SK-N-SH (cell line): Measurements from ENCODE around the gene TMEM116. TPM values are rescaled to one million over a fixed set of nuclear protein-coding genes. Genes with fewer than 3 reads are reported as not detected.

Experiments
- CTCF ChIA-PET: fragments of 300-600, 350-600 bp; formaldehyde crosslinking; extraction: SDS; loops from one replicate; lab custom pipeline; 2021; lab: Yijun Ruan, JAX
- POLR2A ChIA-PET: fragments of 350-600 bp; sonication (Branson Sonifier 250); formaldehyde crosslinking; extraction: SDS; loops from one replicate; lab custom pipeline; 2020; ENCODE audit warnings: antibody characterized with exemption, inconsistent platforms; lab: Yijun Ruan, JAX
- DNase-seq: peaks from one replicate; pipeline ENCODE4 v3.0.0; 2012
- H2AFZ ChIP-seq: fragments of 200-600 bp; sonication (generic); 2 replicates; pipeline ENCODE4 v1.8.1; 2016; ENCODE audit warnings: antibody characterized with exemption, mild to moderate bottlenecking, low read depth
- H3F3A ChIP-seq: fragments of 200-600 bp; sonication (generic); replicated peaks from 2 replicates; pipeline ENCODE3; 2016; ENCODE audit warnings: antibody characterized with exemption, mild to moderate bottlenecking; ENCODE audit not compliant: insufficient read depth
- H3K27ac ChIP-seq, 2 experiments: fragments of 200-500 bp in 1 of 2; fragments of 200-600 bp in 1 of 2; sonication (Bioruptor generic) in 1 of 2; sonication (generic), shearing (Covaris generic) in 1 of 2; 2 replicates each; pipeline versions ENCODE4 v1.5.1 to v1.6.1; 2014 to 2016; ENCODE audit warnings: low read depth in 2 of 2, inconsistent platforms in 1 of 2, low read length in 1 of 2, mild to moderate bottlenecking in 1 of 2, mixed read lengths in 1 of 2
- H3K27me3 ChIP-seq: fragments of 200-600 bp; sonication (generic), shearing (Covaris generic); 2 replicates; pipeline ENCODE4 v1.6.1; 2016; ENCODE audit warnings: mixed run types; ENCODE audit not compliant: insufficient read depth
- H3K36me3 ChIP-seq, 2 experiments: fragments of 200-500 bp in 1 of 2; fragments of 200-600 bp in 1 of 2; sonication (Bioruptor generic) in 1 of 2; sonication (generic) in 1 of 2; replicated peaks in 1 of 2; 2 replicates each; pipeline versions ENCODE3 to v1.5.1; 2014 to 2016; ENCODE audit warnings: low read length in 1 of 2, mild to moderate bottlenecking in 1 of 2; ENCODE audit not compliant: insufficient read depth in 2 of 2, control insufficient read depth in 1 of 2
- H3K4me1 ChIP-seq, 2 experiments: fragments of 200-500 bp in 1 of 2; fragments of 200-600 bp in 1 of 2; sonication (Bioruptor generic) in 1 of 2; sonication (generic), shearing (Covaris generic) in 1 of 2; 2 replicates each; pipeline versions ENCODE4 v1.5.1 to v1.6.1; 2014 to 2016; ENCODE audit warnings: low read depth in 1 of 2, low read length in 1 of 2, mixed run types in 1 of 2; ENCODE audit not compliant: insufficient read depth in 2 of 2, control insufficient read depth in 1 of 2
- H3K4me2 ChIP-seq: fragments of 200-600 bp; sonication (generic), shearing (Covaris generic); 2 replicates; pipeline ENCODE4 v1.6.1; 2017; ENCODE audit warnings: mixed run types
- H3K4me3 ChIP-seq, 2 experiments: fragments of 200-500 bp in 1 of 2; fragments of 200-600 bp in 1 of 2; sonication (Bioruptor generic) in 1 of 2; sonication (generic), shearing (Covaris generic) in 1 of 2; 2 replicates each; pipeline versions ENCODE4 v1.5.1 to v1.8.1; 2014 to 2016; ENCODE audit warnings: low read depth in 2 of 2, inconsistent platforms in 1 of 2, low read length in 1 of 2, mild to moderate bottlenecking in 1 of 2, mixed read lengths in 1 of 2, moderate library complexity in 1 of 2
- H3K79me2 ChIP-seq: fragments of 200-600 bp; sonication (generic); 2 replicates; pipeline ENCODE4 v1.8.1; 2017; ENCODE audit warnings: mild to moderate bottlenecking; ENCODE audit not compliant: insufficient read depth
- H3K9ac ChIP-seq: fragments of 200-600 bp; sonication (generic); 2 replicates; pipeline ENCODE4 v1.6.1; 2017; ENCODE audit warnings: mixed run types
- H3K9me2 ChIP-seq: fragments of 200-600 bp; sonication (generic); 2 replicates; pipeline ENCODE4 v1.6.1; 2017; ENCODE audit warnings: mixed run types
- H3K9me3 ChIP-seq: fragments of 200-600 bp; sonication (generic); 2 replicates; pipeline ENCODE4 v1.6.1; 2017; ENCODE audit warnings: mixed run types, mild to moderate bottlenecking, moderate library complexity
- H4K20me1 ChIP-seq: fragments of 200-600 bp; sonication (generic); 2 replicates; pipeline ENCODE4 v1.6.1; 2017; ENCODE audit warnings: mild to moderate bottlenecking, mixed run types; ENCODE audit not compliant: insufficient read depth
- CTCF ChIP-seq: fragments of 200-600 bp; sonication (generic); IDR thresholded peaks from 2 replicates; pipeline ENCODE4 v1.6.1; 2017; ENCODE audit warnings: antibody characterized with exemption, mild to moderate bottlenecking, moderate library complexity
- ELF1 ChIP-seq: IDR thresholded peaks from 2 replicates; pipeline ENCODE4 v1.4.0; 2012
- EZH2phosphoT487 ChIP-seq: fragments of 200-600 bp; sonication (generic); IDR thresholded peaks from 2 replicates; pipeline ENCODE4 v1.6.1; 2017; ENCODE audit warnings: low read depth, mixed run types, mild to moderate bottlenecking, antibody characterized with exemption, moderate library complexity, borderline replicate concordance
- FOSL2 ChIP-seq: IDR thresholded peaks from 2 replicates; pipeline ENCODE4 v1.4.0; 2012; ENCODE audit warnings: low read depth, mild to moderate bottlenecking, moderate library complexity, borderline replicate concordance
- FOXM1 ChIP-seq: IDR thresholded peaks from 2 replicates; pipeline ENCODE4 v1.4.0; 2012; ENCODE audit warnings: low read depth, mild to moderate bottlenecking
- GATA2 ChIP-seq: sonication (generic); formaldehyde crosslinking; IDR thresholded peaks from 2 replicates; pipeline ENCODE4 v1.5.0; 2020; ENCODE audit warnings: mild to moderate bottlenecking, missing genetic modification reagents
- IRF3 ChIP-seq: fragments of 150-350 bp; IDR thresholded peaks from 2 replicates; pipeline ENCODE4 v1.6.1; 2016; ENCODE audit warnings: mild to moderate bottlenecking, low read depth, low read length
- JUND ChIP-seq: IDR thresholded peaks from 2 replicates; pipeline ENCODE4 v1.4.0; 2012
- MAX ChIP-seq: IDR thresholded peaks from 2 replicates; pipeline ENCODE4 v1.4.0; 2012; ENCODE audit warnings: low read depth
- MEF2A ChIP-seq: IDR thresholded peaks from 2 replicates; pipeline ENCODE4 v1.4.0; 2012; ENCODE audit warnings: low read depth, borderline replicate concordance
- MXI1 ChIP-seq: IDR thresholded peaks from 2 replicates; pipeline ENCODE4 v1.6.1; 2012; ENCODE audit warnings: mild to moderate bottlenecking, low read depth, low read length, improper control_type of control experiment
- NFIC ChIP-seq: IDR thresholded peaks from 2 replicates; pipeline ENCODE4 v1.4.0; 2012; ENCODE audit warnings: borderline replicate concordance
- NRF1 ChIP-seq: IDR thresholded peaks from 2 replicates; pipeline ENCODE4 v1.6.1; 2012; ENCODE audit warnings: low read depth, mild to moderate bottlenecking, low read length
- RAD21 ChIP-seq: IDR thresholded peaks from 2 replicates; pipeline ENCODE4 v1.6.1; 2012; ENCODE audit warnings: mild to moderate bottlenecking, low read length
- RCOR1 ChIP-seq: fragments of 150-350 bp; IDR thresholded peaks from 2 replicates; pipeline ENCODE4 v1.6.1; 2017; ENCODE audit warnings: antibody characterized with exemption, low read length
- REST ChIP-seq: IDR thresholded peaks from 2 replicates; pipeline ENCODE4 v1.6.1; 2012; ENCODE audit warnings: mild to moderate bottlenecking, low read depth, low read length, moderate library complexity
- RFX5 ChIP-seq: IDR thresholded peaks from 2 replicates; pipeline ENCODE4 v1.6.1; 2012; ENCODE audit warnings: mild to moderate bottlenecking, improper control_type of control experiment, low read length
- SMC3 ChIP-seq: IDR thresholded peaks from 2 replicates; pipeline ENCODE4 v1.6.1; 2012; ENCODE audit warnings: low read depth, low read length, improper control_type of control experiment
- USF2 ChIP-seq: fragments of 150-350 bp; IDR thresholded peaks from 2 replicates; pipeline ENCODE4 v1.6.1; 2017; ENCODE audit warnings: antibody characterized with exemption, low read length, low read depth, borderline replicate concordance
- WGBS: methylation state at CpG from one replicate; pipeline ENCODE4 v1.1.6; 2017; ENCODE audit warnings: low lambda C conversion rate; 5-methylcytosine and 5-hydroxymethylcytosine counted together
- polyA plus RNA-seq, 3 experiments: library from polyadenylated mRNA; depleted of rRNA; stranded (reverse); fragments of >200 nt; gene quantifications; 2 replicates each; pipeline ENCODE4 v1.2.3, GENCODE V29; 2012

Gene TMEM116
- polyA plus RNA-seq, 1 of the 3 experiments (the other 2 are of a cell fraction): 7.9 TPM

- TF ChIP-seq USF2: no peak
- no peak for TF ChIP-seq MXI1
- no peak for TF ChIP-seq REST
- no peak for TF ChIP-seq NFIC
- no peak for TF ChIP-seq MEF2A
- TF ChIP-seq NRF1: no peak
- TF ChIP-seq JUND: no peak
- TF ChIP-seq ELF1: no peak
- no peak for TF ChIP-seq RFX5
- TF ChIP-seq SMC3: no peak
- no peak for TF ChIP-seq RAD21
- TF ChIP-seq FOSL2: no peak
- no peak for TF ChIP-seq MAX
- TF ChIP-seq CTCF: no peak
- TF ChIP-seq IRF3: no peak
- no peak for TF ChIP-seq GATA2 (CRISPR knock-in tag)
- no peak for TF ChIP-seq FOXM1
- TF ChIP-seq EZH2phosphoT487: no peak
- TF ChIP-seq RCOR1: no peak
- TF ChIP-seq, all 33 proteins: peak for 0
- H2AFZ ChIP-seq: no peak overlapping the region
- H3K4me1 ChIP-seq: no peaks in the 10 kb centered on the region; a peak in 1 of 4 replicates
- no peak overlapping the region for H3K27ac ChIP-seq
- POLR2A ChIA-PET: no interaction called here
- CTCF ChIA-PET: interaction anchor here (1.1 kb wide), 1 partner anchor 15 kb away, joined by 3 read pairs; no protein-coding TSS in a partner anchor
- DNase-seq: no peak
- H3K4me2 ChIP-seq: no peak overlapping the region
- no peaks in the 10 kb centered on the region for H3K79me2 ChIP-seq
- no peaks in the 10 kb centered on the region for H4K20me1 ChIP-seq
- peaks cover 7% of the 10 kb centered on the region for H3F3A ChIP-seq
- peaks cover 0 to 13% of the 10 kb centered on the region in 2 experiments for H3K36me3 ChIP-seq
- WGBS: 98% methylated on average over 6 of the region's 6 CpGs
- H3K4me3 ChIP-seq: no peak overlapping the region
- H3K9me2 ChIP-seq: no peaks in the 10 kb centered on the region
- no peak overlapping the region for H3K9ac ChIP-seq
- no peaks in the 10 kb centered on the region for H3K27me3 ChIP-seq
- 0 out of 2 replicates have a peak, but pooled peaks cover 4% of the 10 kb centered on the region for H3K9me3 ChIP-seq
Measured at GRCh38 chr12:111976291-111976690, 36.7 kb downstream of the TMEM116 start.
